Esophagus muscularis mucosa (tissue), 4 donors: Measurements from ENCODE around the gene ADCY4. TPM values are rescaled to one million over a fixed set of nuclear protein-coding genes. Genes with fewer than 3 reads are reported as not detected.
"Not testable (repeated sequence)": the region's sequence is repeated elsewhere in the genome, so short reads cannot be mapped to it uniquely, and the experiment has no call there.

ENCODE experiments used
- DNase-seq: peaks from one replicate; pipeline ENCODE4 v3.0.0-alpha.2; 2017; ENCODE audit errors: extremely low spot score
- H3K27ac ChIP-seq, 4 donors: fragments of 200-600 bp; sonication (generic); replicated peaks in 1 of 4; 1 replicate in 3 of 4; 2 replicates in 1 of 4; pipeline ENCODE4 v1.5.1; 2016 to 2019; ENCODE audit warnings: mild to moderate bottlenecking in 1 of 4
- H3K27me3 ChIP-seq, 4 donors: fragments of 200-600 bp; sonication (generic); one replicate each; pipeline versions ENCODE4 v1.5.1 to v1.6.0; 2016 to 2019
- H3K36me3 ChIP-seq, 4 donors: fragments of 200-600 bp; sonication (generic); one replicate each; pipeline ENCODE4 v1.5.1; 2016 to 2019
- H3K4me1 ChIP-seq, 4 donors: fragments of 200-600 bp; sonication (generic); one replicate each; pipeline ENCODE4 v1.5.1; 2016 to 2019
- H3K4me3 ChIP-seq, 4 donors: fragments of 200-600 bp; sonication (generic); 1 replicate in 2 of 4; 2 replicates in 2 of 4; pipeline ENCODE4 v1.5.1; 2016 to 2019; ENCODE audit warnings: mild to moderate bottlenecking in 4 of 4, moderate library complexity in 1 of 4
- H3K9me3 ChIP-seq, 4 donors: fragments of 200-600 bp; sonication (generic); 1 replicate in 3 of 4; 2 replicates in 1 of 4; pipeline ENCODE4 v1.5.1; 2016 to 2019
- CTCF ChIP-seq, 3 experiments: fragments of 200-600 bp in 2 of 3; fragments of 450-650 bp in 1 of 3; sonication (generic) in 2 of 3; IDR thresholded peaks; one replicate each; pipeline ENCODE4 v1.5.1; 2017 to 2019; ENCODE audit warnings: antibody characterized with exemption in 3 of 3, mild to moderate bottlenecking in 2 of 3, moderate library complexity in 1 of 3
- EP300 ChIP-seq: sonication (generic); formaldehyde crosslinking; IDR thresholded peaks from one replicate; pipeline ENCODE4 v1.6.1; 2017; ENCODE audit warnings: antibody characterized with exemption
- POLR2A ChIP-seq: fragments of 450-650 bp; IDR thresholded peaks from one replicate; pipeline ENCODE4 v1.6.1; 2017; ENCODE audit warnings: antibody characterized with exemption, moderate library complexity, mild to moderate bottlenecking, low read depth
- POLR2AphosphoS5 ChIP-seq, 2 donors: sonication (generic); formaldehyde crosslinking; IDR thresholded peaks; one replicate each; pipeline ENCODE4 v1.6.1; 2017; ENCODE audit warnings: antibody characterized with exemption in 2 of 2
- WGBS: methylation state at CpG from one replicate; pipeline ENCODE4 v1.1.5; 2018; 5-methylcytosine and 5-hydroxymethylcytosine counted together
- intact Hi-C: fragments of 100-400 bp; cut with DNase I; formaldehyde crosslinking; loops from one replicate; pipeline ENCODE4 v1.15.1; 2023
- total RNA-seq, 4 donors: library from RNA; depleted of rRNA; stranded (reverse); fragments of >200 nt; gene quantifications; one replicate each; pipeline versions ENCODE4 v1.1.0 to v1.2.1, GENCODE V29; 2016

Gene ADCY4
- total RNA-seq, 4 donors from 2014 or later: 21.5 to 36.9 (median 27.9) TPM

DNA sequence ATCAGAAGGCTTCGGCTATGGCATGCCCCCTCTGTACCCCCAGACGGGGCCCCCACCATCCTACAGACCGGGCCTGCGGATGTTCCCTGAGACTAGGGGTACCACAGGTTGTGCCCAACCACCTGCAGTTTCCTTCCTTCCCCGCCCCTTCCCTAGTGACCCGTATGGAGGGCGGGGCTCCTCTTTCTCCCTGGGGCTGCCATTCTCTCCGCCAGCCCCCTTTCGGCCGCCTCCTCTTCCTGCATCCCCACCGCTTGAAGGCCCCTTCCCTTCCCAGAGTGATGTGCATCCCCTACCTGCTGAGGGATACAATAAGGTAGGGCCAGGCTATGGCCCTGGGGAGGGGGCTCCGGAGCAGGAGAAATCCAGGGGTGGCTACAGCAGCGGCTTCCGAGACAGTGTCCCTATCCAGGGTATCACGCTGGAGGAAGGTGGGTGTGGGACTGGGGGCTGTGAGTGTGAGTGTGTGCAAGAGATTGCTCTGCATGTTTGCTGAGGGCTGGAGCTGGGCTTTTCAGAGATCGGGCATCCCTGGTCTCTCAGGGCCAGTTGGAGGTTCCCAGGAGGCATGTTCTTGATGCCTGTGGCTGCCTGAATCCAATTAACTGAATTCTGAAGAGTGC lies 41.7 kb upstream of the ADCY4 start:
- WGBS: 67% methylated on average over 16 of the region's 16 CpGs
- peaks cover 0 to 62% (median 33%) of the 10 kb centered on the region in 4 donors for H3K36me3 ChIP-seq
- H3K9me3 ChIP-seq: no peaks in the 10 kb centered on the region
- H3K4me1 ChIP-seq: peaks cover 11 to 50% (median 36%) of the 10 kb centered on the region in 4 donors
- no peak overlapping the region for H3K27ac ChIP-seq
- H3K4me3 ChIP-seq: no peak overlapping the region
- H3K27me3 ChIP-seq: no peaks in the 10 kb centered on the region
- intact Hi-C loops: no loop called here
- TF ChIP-seq POLR2AphosphoS5 (IDR thresholded peaks at IDR 0.05): no peak
- TF ChIP-seq CTCF (IDR thresholded peaks at IDR 0.05): no peak
- TF ChIP-seq EP300: no peak
- no peak for TF ChIP-seq POLR2A
- no peak for DNase-seq

- Histone ChIP-seq H3K36me3 (peaks cover 6 to 62% (median 34%) of the 10 kb centered on the region in 4 donors), H3K4me1 (peaks cover 15 to 83% (median 69%) of the 10 kb centered on the region in 4 donors), H3K27ac (peak overlapping the region in 1 of 4 donors; percentile 3), H3K9me3 (no peaks in the 10 kb centered on the region), H3K4me3 (no peak overlapping the region), H3K27me3 (no peaks in the 10 kb centered on the region)
- WGBS: 76% methylated on average over 12 of the region's 12 CpGs
- no peak for DNase-seq
- no peak for TF ChIP-seq CTCF (IDR thresholded peaks at IDR 0.05)
- TF ChIP-seq POLR2AphosphoS5 (IDR thresholded peaks at IDR 0.05): no peak
- no peak for TF ChIP-seq POLR2A
- TF ChIP-seq EP300: no peak
- intact Hi-C loops: no loop called here
These were observed 38.0 kb upstream of the ADCY4 start for GRCh38 chr14:24372701-24373416.

DNA sequence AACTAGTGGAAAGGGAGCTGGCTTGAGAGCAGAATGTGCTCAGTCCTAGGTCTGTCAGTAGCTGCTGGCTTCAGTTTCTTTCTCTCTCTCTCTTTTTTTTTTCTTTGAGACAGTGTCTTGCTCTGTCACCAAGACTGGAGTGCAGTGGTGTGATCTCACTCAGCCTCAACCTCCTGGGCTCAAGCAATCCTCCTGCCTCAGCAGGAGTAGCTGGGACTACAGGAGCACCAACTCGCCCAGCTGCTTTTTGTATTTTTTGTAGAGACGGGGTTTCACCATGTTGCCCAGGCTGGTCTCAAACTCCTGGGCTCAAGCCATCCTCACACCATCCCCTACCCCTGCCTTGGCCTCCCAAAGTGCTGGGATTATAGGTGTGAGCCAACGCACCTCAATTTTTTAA lies 36.7 kb upstream of the ADCY4 start:
- H3K9me3 ChIP-seq, H3K27me3 ChIP-seq, H3K4me3 ChIP-seq, DNase-seq, intact Hi-C loops: not testable (repeated sequence)
- H3K27ac ChIP-seq: peak overlapping the region; percentile 9 to 98 (median 14)
- peaks cover 17 to 81% (median 69%) of the 10 kb centered on the region in 4 donors for H3K4me1 ChIP-seq
- H3K36me3 ChIP-seq: peaks cover 6 to 53% (median 29%) of the 10 kb centered on the region in 4 donors
- WGBS: 81% methylated on average over 3 of the region's 3 CpGs

DNA sequence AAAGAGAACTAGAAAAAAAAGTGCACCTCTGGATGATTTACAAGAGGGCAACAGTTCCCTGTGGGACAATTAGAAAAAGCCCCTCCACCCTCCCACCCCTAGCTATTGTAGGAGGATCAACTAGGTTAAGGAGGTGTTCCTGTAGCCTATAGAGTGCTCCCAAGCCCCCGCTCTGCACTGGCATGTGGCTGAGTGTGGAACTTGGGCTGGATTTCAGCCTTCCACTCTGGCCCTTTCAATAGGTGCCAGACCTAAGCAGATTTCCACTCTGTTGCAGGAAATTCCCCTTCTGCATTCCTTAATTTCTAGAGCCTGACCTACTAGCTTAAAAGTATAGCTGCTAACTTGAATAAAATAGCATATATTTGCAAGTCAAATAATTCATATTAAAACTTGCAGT lies 35.9 kb upstream of the ADCY4 start:
- no peak overlapping the region for H3K4me3 ChIP-seq
- peaks cover 25 to 86% (median 71%) of the 10 kb centered on the region in 4 donors for H3K4me1 ChIP-seq
- H3K36me3 ChIP-seq: peaks cover 4 to 44% (median 24%) of the 10 kb centered on the region in 4 donors
- H3K27ac ChIP-seq: peak overlapping the region; percentile 97 to 98 (median 98)
- no peaks in the 10 kb centered on the region for H3K27me3 ChIP-seq
- no peaks in the 10 kb centered on the region for H3K9me3 ChIP-seq
- 70% methylated on average over 1 of the region's 1 CpG for WGBS
- TF ChIP-seq POLR2A (no peak), CTCF (IDR thresholded peaks at IDR 0.05) (no peak), POLR2AphosphoS5 (IDR thresholded peaks at IDR 0.05) (no peak)
- no peak for DNase-seq
- intact Hi-C loops: no loop called here

DNA sequence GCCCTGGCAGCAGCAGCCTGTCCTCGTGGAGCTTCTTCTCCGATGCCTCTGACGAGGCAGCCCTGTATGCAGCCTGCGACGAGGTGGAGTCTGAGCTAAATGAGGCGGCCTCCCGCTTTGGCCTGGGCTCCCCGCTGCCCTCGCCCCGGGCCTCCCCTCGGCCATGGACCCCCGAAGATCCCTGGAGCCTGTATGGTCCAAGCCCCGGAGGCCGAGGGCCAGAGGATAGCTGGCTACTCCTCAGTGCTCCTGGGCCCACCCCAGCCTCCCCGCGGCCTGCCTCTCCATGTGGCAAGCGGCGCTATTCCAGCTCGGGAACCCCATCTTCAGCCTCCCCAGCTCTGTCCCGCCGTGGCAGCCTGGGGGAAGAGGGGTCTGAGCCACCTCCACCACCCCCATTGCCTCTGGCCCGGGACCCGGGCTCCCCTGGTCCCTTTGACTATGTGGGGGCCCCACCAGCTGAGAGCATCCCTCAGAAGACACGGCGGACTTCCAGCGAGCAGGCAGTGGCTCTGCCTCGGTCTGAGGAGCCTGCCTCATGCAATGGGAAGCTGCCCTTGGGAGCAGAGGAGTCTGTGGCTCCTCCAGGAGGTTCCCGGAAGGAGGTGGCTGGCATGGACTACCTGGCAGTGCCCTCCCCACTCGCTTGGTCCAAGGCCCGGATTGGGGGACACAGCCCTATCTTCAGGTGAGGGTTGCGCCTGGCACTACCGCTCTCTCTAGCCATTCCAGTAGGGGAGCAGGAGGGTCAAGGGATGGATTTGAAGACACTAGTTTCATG lies 35.2 kb upstream of the ADCY4 start:
- intact Hi-C loops: no loop called here
- no peak for DNase-seq
- H3K4me3 ChIP-seq: peak overlapping the region in 2 of 4 donors; percentile 80 to 81
- WGBS: 75% methylated on average over 10 of the region's 32 CpGs
- TF ChIP-seq CTCF (IDR thresholded peaks at IDR 0.05) (no peak), POLR2AphosphoS5 (IDR thresholded peaks at IDR 0.05) (no peak), POLR2A (no peak), EP300 (no peak)
- H3K36me3 ChIP-seq: peaks cover 3 to 38% (median 21%) of the 10 kb centered on the region in 4 donors
- H3K27me3 ChIP-seq: no peaks in the 10 kb centered on the region
- no peaks in the 10 kb centered on the region for H3K9me3 ChIP-seq
- H3K4me1 ChIP-seq: peaks cover 32 to 89% (median 78%) of the 10 kb centered on the region in 4 donors
- peak overlapping the region; percentile 97 to 98 (median 98) for H3K27ac ChIP-seq
